SK-N-SH (cell line): ENCODE results near the gene TRANK1.

Experiments
- CTCF ChIP-seq: fragments of 200-600 bp; sonication (generic); IDR thresholded peaks from 2 replicates; pipeline ENCODE4 v1.6.1; 2017; ENCODE audit warnings: antibody characterized with exemption, mild to moderate bottlenecking, moderate library complexity
- EP300 ChIP-seq, 2 experiments: IDR thresholded peaks; 2 replicates each; pipeline versions ENCODE4 v1.4.0 to v1.6.1; 2012; ENCODE audit warnings: borderline replicate concordance in 1 of 2, low read depth in 1 of 2, low read length in 1 of 2
- RAD21 ChIP-seq: IDR thresholded peaks from 2 replicates; pipeline ENCODE4 v1.6.1; 2012; ENCODE audit warnings: mild to moderate bottlenecking, low read length
- RCOR1 ChIP-seq: fragments of 150-350 bp; IDR thresholded peaks from 2 replicates; pipeline ENCODE4 v1.6.1; 2017; ENCODE audit warnings: antibody characterized with exemption, low read length
- TAF1 ChIP-seq: IDR thresholded peaks from 2 replicates; pipeline ENCODE4 v1.6.1; 2012; ENCODE audit warnings: low read depth, mild to moderate bottlenecking, low read length, moderate library complexity, borderline replicate concordance

- TF ChIP-seq CTCF (no peak), EP300 (IDR thresholded peaks at IDR 0.05; ENCODE audit: borderline replicate concordance in 1 of 2, low read depth in 1 of 2, low read length in 1 of 2) (no peak), RCOR1 (no peak), RAD21 (no peak), TAF1 (no peak)
These were observed 63.1 kb downstream of the TRANK1 start for GRCh38 chr3:36881735-36882134.
